Panc1 (cell line): ENCODE data around the gene LRRC25. TPM values are rescaled to one million over a fixed set of nuclear protein-coding genes. Genes with fewer than 3 reads are reported as not detected.

Experiments
- ATAC-seq: fragments of 200-7000 bp; cut with Tn5 transposase; 2 replicates; pipeline ENCODE4 v1.9.1; 2020; ENCODE audit warnings: mild to moderate bottlenecking, moderate library complexity
- BruUV-seq: library from RNA; stranded (reverse); fragments of 400-500 nt; replicated peaks from 2 replicates; lab custom pipeline; 2021; lab: Mats Ljungman, UMichigan
- CTCF ChIA-PET: fragments of 300-600 bp; sonication (Branson Sonifier 250); formaldehyde crosslinking; loops from one replicate; lab custom pipeline; 2022; ENCODE audit warnings: antibody characterized with exemption; lab: Charles Lee
- POLR2A ChIA-PET: fragments of 300-600 bp; sonication (Branson Sonifier 250); formaldehyde crosslinking; loops from one replicate; lab custom pipeline; 2022; ENCODE audit warnings: antibody characterized with exemption; lab: Charles Lee
- DNase-seq: peaks from one replicate; pipeline ENCODE4 v3.0.0-alpha.2; 2010; ENCODE audit warnings: low read depth, low spot score
- H3K27ac ChIP-seq: 2 replicates; pipeline ENCODE4 v1.5.1; 2011; ENCODE audit warnings: mild to moderate bottlenecking, low read length, inconsistent platforms
- H3K27me3 ChIP-seq: fragments of 200-500 bp; sonication (Bioruptor generic); 2 replicates; pipeline ENCODE4 v1.6.0; 2014; ENCODE audit warnings: low read length, inconsistent platforms; ENCODE audit not compliant: control insufficient read depth, insufficient read depth
- H3K36me3 ChIP-seq: fragments of 200-500 bp; sonication (Bioruptor generic); 2 replicates; pipeline ENCODE4 v1.5.1; 2014; ENCODE audit warnings: inconsistent platforms, mild to moderate bottlenecking, low read length, moderate library complexity; ENCODE audit not compliant: control insufficient read depth, insufficient read depth
- H3K4me1 ChIP-seq: 2 replicates; pipeline ENCODE4 v1.5.1; 2011; ENCODE audit warnings: inconsistent platforms, mild to moderate bottlenecking, low read length, moderate library complexity; ENCODE audit not compliant: control insufficient read depth, insufficient read depth
- H3K4me3 ChIP-seq, 2 experiments: 2 replicates each; pipeline ENCODE4 v1.5.1; 2011 to 2012; ENCODE audit warnings: low read depth in 2 of 2, low read length in 2 of 2, mild to moderate bottlenecking in 2 of 2, inconsistent platforms in 1 of 2, moderate library complexity in 1 of 2
- H3K9me3 ChIP-seq: fragments of 200-500 bp; sonication (Bioruptor generic); 2 replicates; pipeline ENCODE4 v1.5.1; 2014; ENCODE audit warnings: low read depth, mild to moderate bottlenecking, inconsistent platforms, low read length, moderate library complexity; ENCODE audit not compliant: control insufficient read depth, insufficient read depth
- CTCF ChIP-seq: fragments of 450-650 bp; IDR thresholded peaks from 2 replicates; pipeline ENCODE4 v1.5.1; 2017; ENCODE audit warnings: mild to moderate bottlenecking
- POLR2AphosphoS5 ChIP-seq: IDR thresholded peaks from 2 replicates; pipeline ENCODE4 v1.6.1; 2012; ENCODE audit warnings: mild to moderate bottlenecking, low read depth, low read length, moderate library complexity
- REST ChIP-seq, 2 experiments: IDR thresholded peaks; 2 replicates each; pipeline ENCODE4 v1.6.1; 2011 to 2012; ENCODE audit warnings: low read depth in 2 of 2, control low read depth in 1 of 2, low read length in 1 of 2, mild to moderate bottlenecking in 1 of 2, moderate library complexity in 1 of 2; ENCODE audit not compliant: insufficient read depth in 1 of 2
- SIN3A ChIP-seq: IDR thresholded peaks from 2 replicates; pipeline ENCODE4 v1.6.1; 2012; ENCODE audit warnings: low read depth, mild to moderate bottlenecking, low read length, moderate library complexity, borderline replicate concordance; ENCODE audit not compliant: insufficient read depth
- TCF7L2 ChIP-seq: IDR thresholded peaks from 2 replicates; pipeline ENCODE4 v1.6.1; 2011; ENCODE audit warnings: mild to moderate bottlenecking, low read depth, low read length, inconsistent platforms
- in situ Hi-C: cut with HindIII; loops from 2 replicates; pipeline ENCODE4 v1.10.0; 2016; ENCODE audit warnings: low sequenced_read_pairs, low pct_unique_long_range_greater_than_20kb
- intact Hi-C: fragments of 100-400 bp; cut with micrococcal nuclease; formaldehyde crosslinking; loops from one replicate; pipeline ENCODE4 v1.10.0; 2022; ENCODE audit not compliant: unreplicated experiment
- total RNA-seq: library from RNA; stranded (reverse); gene quantifications from one replicate; pipeline ENCODE4 v1.2.1, GENCODE V29; 2021; ENCODE audit not compliant: unreplicated experiment

LRRC25 gene
- total RNA-seq, 1 experiment from 2014 or later, result 0.15 TPM

- Histone ChIP-seq H3K36me3 (no peaks in the 10 kb centered on the region), H3K4me3 (no peak overlapping the region), H3K27ac (no peak overlapping the region; the same call in 1 of the 2 replicates), H3K4me1 (peaks cover 3% of the 10 kb centered on the region), H3K27me3 (no peaks in the 10 kb centered on the region), H3K9me3 (no peaks in the 10 kb centered on the region)
- no peak for DNase-seq
- in situ Hi-C loops, result no loop called here
- no peak for TF ChIP-seq SIN3A
- TF ChIP-seq CTCF, result no peak
- no peak for TF ChIP-seq REST (IDR thresholded peaks at IDR 0.05; ENCODE audit: insufficient read depth in 1 of 2, low read depth in 2 of 2, low read length in 1 of 2)
- no peak for TF ChIP-seq TCF7L2
- TF ChIP-seq POLR2AphosphoS5, result no peak
- BruUV-seq, result no TSS peak
- ATAC-seq, result no peak
- ChIA-PET CTCF (no interaction called here), POLR2A (interaction anchor here (0.6 kb wide), 1 partner anchor 62 kb away, joined by 4 read pairs; no protein-coding TSS in a partner anchor)
- intact Hi-C loops, result loop anchor here (10.0 kb wide), 1 partner anchor 1088 kb away; the partner anchor contains the start of genes ABHD8, DDA1 and MRPL34
Measured at GRCh38 chr19:18392926-18393325, 4.5 kb downstream of the LRRC25 start.

- no peak for DNase-seq
- Histone ChIP-seq H3K9me3 (no peaks in the 10 kb centered on the region), H3K27ac (peak overlapping the region; percentile 7; the same call in 1 of the 2 replicates), H3K27me3 (no peaks in the 10 kb centered on the region), H3K4me1 (peaks cover 3% of the 10 kb centered on the region), H3K36me3 (no peaks in the 10 kb centered on the region), H3K4me3 (no peak overlapping the region)
- ATAC-seq, result no peak
- intact Hi-C loops (loop anchor here (10.0 kb wide), 1 partner anchor 1088 kb away; the partner anchor contains the start of genes ABHD8, DDA1 and MRPL34), in situ Hi-C loops (no loop called here)
- CTCF ChIA-PET, result no interaction called here
- no peak for TF ChIP-seq REST (IDR thresholded peaks at IDR 0.05; ENCODE audit: insufficient read depth in 1 of 2, low read depth in 2 of 2, low read length in 1 of 2)
- no peak for TF ChIP-seq CTCF
- no peak for TF ChIP-seq TCF7L2
- no peak for TF ChIP-seq POLR2AphosphoS5
- TF ChIP-seq SIN3A, result no peak
- no TSS peak for BruUV-seq
- POLR2A ChIA-PET, result no interaction called here
Measured at GRCh38 chr19:18392417-18392816, 5.0 kb downstream of the LRRC25 start.
